Colonic mucosa (tissue), 4 donors: ENCODE data around the gene PPM1J. TPM values are rescaled to one million over a fixed set of nuclear protein-coding genes. Genes with fewer than 3 reads are reported as not detected.

Source experiments
- DNase-seq: peaks from one replicate; pipeline ENCODE4 v3.0.0-alpha.2; 2020
- H3K27ac ChIP-seq: fragments of 200-600 bp; one replicate; pipeline ENCODE4 v1.8.0; 2021
- H3K27me3 ChIP-seq: fragments of 200-600 bp; one replicate; pipeline ENCODE4 v1.8.0; 2021
- H3K36me3 ChIP-seq: fragments of 200-600 bp; one replicate; pipeline ENCODE4 v1.8.0; 2021
- H3K4me1 ChIP-seq: fragments of 200-600 bp; one replicate; pipeline ENCODE4 v1.8.0; 2021; ENCODE audit warnings: mild to moderate bottlenecking
- H3K4me3 ChIP-seq: fragments of 200-600 bp; one replicate; pipeline ENCODE4 v1.8.0; 2021
- H3K9ac ChIP-seq, 2 donors: one replicate each; pipeline ENCODE4 v1.7.0; 2013; ENCODE audit warnings: control low read depth in 2 of 2, low read depth in 2 of 2, low read length in 2 of 2
- H3K9me3 ChIP-seq: fragments of 200-600 bp; one replicate; pipeline ENCODE4 v1.8.0; 2021
- CTCF ChIP-seq: fragments of 200-600 bp; IDR thresholded peaks from one replicate; pipeline ENCODE4 v1.8.0; 2022; ENCODE audit warnings: antibody characterized with exemption, mild to moderate bottlenecking
- intact Hi-C: fragments of 100-400 bp; cut with DNase I; formaldehyde crosslinking; loops from one replicate; pipeline ENCODE4 v1.14.1; 2022
- total RNA-seq, 2 donors: library from RNA; stranded (reverse); fragmentation: NEBNext Ultra II Directional in 1 of 2; extraction: Animal tissue kit (Norgen Biotek cat#: 25700) in 1 of 2; gene quantifications; one replicate each; pipeline ENCODE4 v1.2.1, GENCODE V29; 2021
- donor health status: healthy.
- donor health status: DM: no; HTN: no; CAD: no.
- donor health status: DM: no; HTN: no; CAD: no.

The PPM1J gene
- total RNA-seq, 2 donors from 2014 or later: 0.80 to 1.0 TPM

GRCh38 chr1:112754116-112754628 is 39.0 kb upstream of the PPM1J start:
- no peaks in the 10 kb centered on the region for H3K27me3 ChIP-seq
- no peak for DNase-seq
- H3K27ac ChIP-seq: no peak overlapping the region
- no peaks in the 10 kb centered on the region for H3K9me3 ChIP-seq
- H3K4me1 ChIP-seq: no peaks in the 10 kb centered on the region
- no peak overlapping the region for H3K4me3 ChIP-seq
- no peak overlapping the region for H3K9ac ChIP-seq
- TF ChIP-seq CTCF: no peak
- intact Hi-C loops: no loop called here
- no peaks in the 10 kb centered on the region for H3K36me3 ChIP-seq

- no peak for TF ChIP-seq CTCF
- peaks cover 14% of the 10 kb centered on the region for H3K27me3 ChIP-seq
- no peak for DNase-seq
These were observed 33.3 kb upstream of the PPM1J start for GRCh38 chr1:112748396-112748795.

GRCh38 chr1:112744009-112744578 is 29.0 kb upstream of the PPM1J start:
- Histone ChIP-seq H3K4me3 (peak overlapping the region; percentile 19), H3K27me3 (peaks cover 28% of the 10 kb centered on the region), H3K4me1 (peaks cover 8% of the 10 kb centered on the region), H3K27ac (no peak overlapping the region), H3K9ac (no peak overlapping the region), H3K9me3 (no peaks in the 10 kb centered on the region), H3K36me3 (no peaks in the 10 kb centered on the region)
- intact Hi-C loops: no loop called here
- no peak for DNase-seq
- TF ChIP-seq CTCF: no peak

More at GRCh38 chr1:112748396-112748795, 33.3 kb upstream of the PPM1J start:
- Histone ChIP-seq H3K9me3 (no peaks in the 10 kb centered on the region), H3K4me1 (peaks cover 8% of the 10 kb centered on the region), H3K9ac (no peak overlapping the region), H3K27ac (no peak overlapping the region), H3K4me3 (no peak overlapping the region), H3K36me3 (no peaks in the 10 kb centered on the region)
- intact Hi-C loops: no loop called here

- H3K27me3 ChIP-seq: peaks cover 28% of the 10 kb centered on the region
- no peak for TF ChIP-seq CTCF
These were observed 28.3 kb upstream of the PPM1J start for GRCh38 chr1:112743174-112744008.

GRCh38 chr1:112737573-112737972 is 22.4 kb upstream of the PPM1J start:
- H3K4me1 ChIP-seq: no peaks in the 10 kb centered on the region
- no peak overlapping the region for H3K4me3 ChIP-seq
- H3K27me3 ChIP-seq: peaks cover 6% of the 10 kb centered on the region
- no peak overlapping the region for H3K9ac ChIP-seq
- H3K36me3 ChIP-seq: no peaks in the 10 kb centered on the region
- intact Hi-C loops: no loop called here
- H3K9me3 ChIP-seq: no peaks in the 10 kb centered on the region
- H3K27ac ChIP-seq: no peak overlapping the region
- DNase-seq: no peak
- no peak for TF ChIP-seq CTCF

More at GRCh38 chr1:112743174-112744008, 28.3 kb upstream of the PPM1J start:
- H3K9me3 ChIP-seq: no peaks in the 10 kb centered on the region
- H3K4me1 ChIP-seq: peaks cover 8% of the 10 kb centered on the region
- no peaks in the 10 kb centered on the region for H3K36me3 ChIP-seq
- DNase-seq: no peak
- intact Hi-C loops: no loop called here
- H3K4me3 ChIP-seq: peak overlapping the region; percentile 19
- no peak overlapping the region for H3K9ac ChIP-seq
- no peak overlapping the region for H3K27ac ChIP-seq
